T-helper 2 cell treated with Interferon-gamma antibody and Interleukin-4, amounts not matched to agents 100 ng/mL and 5 ng/mL, for 36 hours (primary cell): ENCODE measurements around the gene ERCC1. TPM values are rescaled to one million over a fixed set of nuclear protein-coding genes. Genes with fewer than 3 reads are reported as not detected.

ENCODE experiments used
- intact Hi-C: fragments of 100-400 bp; cut with micrococcal nuclease; formaldehyde crosslinking; loops from one replicate; pipeline ENCODE4 v1.15.1; 2023
- total RNA-seq: library from RNA; stranded (reverse); gene quantifications from 2 replicates; pipeline ENCODE4 v1.2.3, GENCODE V29; 2022

Gene ERCC1
- total RNA-seq: 88.8 and 88.9 TPM in 2 replicates

- intact Hi-C loops: loop anchor here (1.0 kb wide), 1 partner anchor 17 kb away; the partner anchor contains the start of gene POLR1G
Measured at GRCh38 chr19:45423589-45424190, at the start of gene ERCC1. Gene ERCC1 (minus strand): TSS chr19:45423917. CDS start chr19:45423374, 543 bp downstream.

DNA sequence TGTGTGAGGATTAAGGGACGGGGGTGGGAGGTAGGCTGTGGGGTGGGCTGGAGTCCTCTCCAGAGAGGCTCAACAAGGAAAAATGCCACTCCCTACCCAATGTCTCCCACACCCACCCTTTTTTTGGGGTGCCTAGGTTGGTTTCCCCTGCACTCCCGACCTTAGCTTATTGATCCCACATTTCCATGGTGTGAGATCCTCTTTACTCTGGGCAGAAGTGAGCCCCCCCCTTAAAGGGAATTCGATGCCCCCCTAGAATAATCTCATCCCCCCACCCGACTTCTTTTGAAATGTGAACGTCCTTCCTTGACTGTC lies 49.6 kb upstream of the ERCC1 start:
- intact Hi-C loops: no loop called here

DNA sequence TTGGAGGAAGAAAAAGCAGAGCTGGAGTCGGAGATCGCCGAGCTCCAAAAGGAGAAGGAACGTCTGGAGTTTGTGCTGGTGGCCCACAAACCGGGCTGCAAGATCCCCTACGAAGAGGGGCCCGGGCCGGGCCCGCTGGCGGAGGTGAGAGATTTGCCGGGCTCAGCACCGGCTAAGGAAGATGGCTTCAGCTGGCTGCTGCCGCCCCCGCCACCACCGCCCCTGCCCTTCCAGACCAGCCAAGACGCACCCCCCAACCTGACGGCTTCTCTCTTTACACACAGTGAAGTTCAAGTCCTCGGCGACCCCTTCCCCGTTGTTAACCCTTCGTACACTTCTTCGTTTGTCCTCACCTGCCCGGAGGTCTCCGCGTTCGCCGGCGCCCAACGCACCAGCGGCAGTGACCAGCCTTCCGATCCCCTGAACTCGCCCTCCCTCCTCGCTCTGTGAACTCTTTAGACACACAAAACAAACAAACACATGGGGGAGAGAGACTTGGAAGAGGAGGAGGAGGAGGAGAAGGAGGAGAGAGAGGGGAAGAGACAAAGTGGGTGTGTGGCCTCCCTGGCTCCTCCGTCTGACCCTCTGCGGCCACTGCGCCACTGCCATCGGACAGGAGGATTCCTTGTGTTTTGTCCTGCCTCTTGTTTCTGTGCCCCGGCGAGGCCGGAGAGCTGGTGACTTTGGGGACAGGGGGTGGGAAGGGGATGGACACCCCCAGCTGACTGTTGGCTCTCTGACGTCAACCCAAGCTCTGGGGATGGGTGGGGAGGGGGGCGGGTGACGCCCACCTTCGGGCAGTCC lies 49.0 kb upstream of the ERCC1 start:
- intact Hi-C loops: no loop called here

- intact Hi-C loops: no loop called here
Measured at GRCh38 chr19:45471931-45472562, 48.3 kb upstream of the ERCC1 start.

DNA sequence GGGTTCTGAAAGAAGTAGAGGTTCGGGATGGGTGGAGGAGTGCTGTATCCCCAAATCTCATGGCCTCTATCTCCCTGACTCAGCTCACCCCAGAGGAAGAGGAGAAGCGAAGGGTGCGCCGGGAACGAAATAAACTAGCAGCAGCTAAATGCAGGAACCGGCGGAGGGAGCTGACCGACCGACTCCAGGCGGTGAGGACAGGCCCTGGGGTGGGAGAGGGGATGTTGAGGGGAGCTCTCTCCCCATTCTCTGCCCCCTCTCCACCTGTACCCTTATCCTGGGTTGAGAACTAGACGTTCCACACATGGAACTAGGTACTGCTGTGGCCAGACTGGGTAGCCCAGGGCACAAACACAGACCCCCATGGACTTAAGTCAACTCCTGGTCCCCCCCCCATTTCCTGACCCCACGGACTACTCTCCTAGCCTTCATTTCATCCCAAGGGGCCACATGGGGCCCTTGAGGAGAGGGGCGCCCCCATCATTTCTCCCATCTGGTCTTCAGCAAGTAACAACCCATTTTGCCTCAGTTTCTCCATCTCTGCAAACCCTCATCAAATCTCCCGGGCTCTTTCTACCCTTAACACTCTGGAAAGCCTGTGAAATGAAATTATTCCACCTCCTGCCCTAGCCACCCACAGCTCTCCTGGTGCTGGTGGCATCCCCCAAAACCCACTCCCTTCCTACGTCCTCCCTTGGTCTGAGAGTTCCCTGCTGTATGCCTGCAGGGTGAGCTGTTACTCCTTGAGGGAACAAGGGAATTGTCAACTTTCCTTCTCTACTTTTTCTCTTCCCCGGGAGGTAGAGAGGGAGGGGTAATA lies 47.6 kb upstream of the ERCC1 start:
- intact Hi-C loops: no loop called here

DNA sequence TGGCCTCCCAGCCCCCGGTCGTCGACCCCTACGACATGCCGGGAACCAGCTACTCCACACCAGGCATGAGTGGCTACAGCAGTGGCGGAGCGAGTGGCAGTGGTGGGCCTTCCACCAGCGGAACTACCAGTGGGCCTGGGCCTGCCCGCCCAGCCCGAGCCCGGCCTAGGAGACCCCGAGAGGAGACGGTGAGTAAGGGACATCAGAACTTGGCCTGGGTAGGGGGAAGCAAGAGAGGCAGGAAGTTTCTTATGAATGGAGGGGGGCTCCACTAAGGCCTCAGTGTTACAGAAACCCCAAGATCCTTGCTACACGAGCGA lies 47.0 kb upstream of the ERCC1 start:
- intact Hi-C loops: no loop called here

DNA sequence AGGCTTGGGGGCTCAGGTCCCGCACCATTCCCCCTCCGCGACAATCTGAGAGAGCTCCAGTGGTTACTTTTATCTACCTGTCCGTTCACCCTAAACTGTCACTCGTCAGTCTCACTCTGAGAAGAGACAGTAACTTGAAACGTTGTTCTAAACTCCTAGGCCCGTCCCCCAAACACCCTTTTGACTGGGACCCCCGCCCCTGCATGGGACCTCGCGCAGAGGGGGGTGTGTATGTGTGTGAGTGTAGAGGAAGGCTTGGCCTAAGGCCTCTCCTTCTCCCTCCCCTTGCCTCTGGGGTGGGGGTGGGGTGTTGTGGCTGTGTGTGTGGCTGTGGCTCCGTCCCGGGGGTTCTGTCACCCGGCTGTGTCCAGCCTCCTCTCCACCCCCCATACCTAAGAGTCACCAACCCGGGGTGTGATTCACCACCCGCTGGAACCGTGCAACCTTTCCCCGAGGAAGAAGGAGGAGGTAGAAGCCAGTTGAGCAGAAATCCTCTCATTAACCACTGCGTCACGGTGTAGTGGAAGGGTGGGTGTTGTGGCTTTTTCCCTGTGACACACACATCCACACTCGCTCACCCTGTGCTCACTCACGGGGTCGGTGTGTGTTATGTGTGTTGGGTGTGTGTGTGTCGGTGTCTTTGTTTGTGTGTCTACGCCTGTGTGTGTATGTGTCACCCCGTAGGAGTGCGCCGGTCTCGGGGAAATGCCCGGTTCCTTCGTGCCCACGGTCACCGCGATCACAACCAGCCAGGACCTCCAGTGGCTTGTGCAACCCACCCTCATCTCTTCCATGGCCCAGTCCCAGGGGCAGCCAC lies 46.4 kb upstream of the ERCC1 start:
- intact Hi-C loops: loop anchor here (1.0 to 5.0 kb wide), 3 partner anchors 8 to 293 kb away; partner anchors contain the start of genes BLOC1S3, TRAPPC6A and VASP

DNA sequence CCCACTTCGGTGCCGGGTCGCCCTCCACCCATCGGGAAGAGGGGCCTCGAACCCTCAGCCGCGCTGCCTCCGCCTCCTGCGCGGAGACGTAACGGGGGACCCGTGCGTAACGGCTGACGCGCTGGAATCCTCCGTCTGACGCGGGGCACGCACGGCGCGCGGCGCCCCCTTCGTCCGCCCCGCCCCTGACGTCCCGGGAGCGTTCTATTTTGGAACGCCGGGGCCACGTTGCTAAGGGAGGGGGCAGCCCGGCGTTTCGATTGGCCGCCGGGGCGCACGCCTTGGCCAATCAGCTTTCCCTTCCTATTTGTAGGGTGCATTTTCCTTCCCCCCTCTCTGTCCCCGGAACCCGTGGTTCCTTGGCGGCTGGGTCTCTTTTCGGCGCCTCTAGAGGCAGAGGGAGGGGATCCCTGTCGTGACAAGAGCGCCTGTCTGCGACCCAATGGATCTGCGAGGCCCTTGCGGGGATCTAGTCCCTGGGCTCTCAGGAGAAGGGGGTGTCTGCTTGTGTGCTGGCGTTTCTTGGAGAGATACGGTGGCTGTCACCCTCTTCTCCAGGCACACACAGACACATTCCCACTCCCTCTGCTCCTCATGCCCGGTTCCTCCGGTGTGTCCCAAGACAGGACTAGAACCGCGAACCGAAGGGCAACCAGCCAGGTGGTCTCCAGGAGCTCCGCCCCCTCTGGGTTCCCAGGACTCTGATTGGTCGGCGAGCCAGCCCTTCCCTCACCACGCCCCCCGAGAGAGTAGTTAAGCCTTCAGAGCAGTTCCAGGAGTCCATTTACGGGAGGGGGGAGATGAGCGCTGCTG lies 45.6 kb upstream of the ERCC1 start:
- intact Hi-C loops: loop anchor here (1.0 to 5.0 kb wide), 3 partner anchors 9 to 292 kb away; partner anchors contain the start of genes BLOC1S3, TRAPPC6A and VASP

DNA sequence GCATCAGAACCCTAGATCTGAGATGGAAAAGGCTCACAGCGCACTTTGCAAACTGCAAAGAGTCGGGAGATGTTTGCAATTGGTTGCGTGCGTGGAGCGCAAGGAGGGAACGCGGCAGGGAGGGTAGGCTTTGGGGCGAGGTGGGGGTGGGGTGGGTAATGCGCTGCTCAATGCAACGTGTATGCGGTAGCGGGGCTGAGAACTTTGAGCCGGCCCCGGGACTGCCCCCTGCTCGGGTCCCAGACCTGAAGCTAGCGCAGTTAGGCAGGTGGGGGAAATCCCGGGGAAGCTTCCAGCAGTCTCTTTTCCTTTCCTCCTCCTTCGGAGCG lies 45.0 kb upstream of the ERCC1 start:
- intact Hi-C loops: loop anchor here (1.0 to 5.0 kb wide), 3 partner anchors 10 to 291 kb away; partner anchors contain the start of genes BLOC1S3, TRAPPC6A and VASP

DNA sequence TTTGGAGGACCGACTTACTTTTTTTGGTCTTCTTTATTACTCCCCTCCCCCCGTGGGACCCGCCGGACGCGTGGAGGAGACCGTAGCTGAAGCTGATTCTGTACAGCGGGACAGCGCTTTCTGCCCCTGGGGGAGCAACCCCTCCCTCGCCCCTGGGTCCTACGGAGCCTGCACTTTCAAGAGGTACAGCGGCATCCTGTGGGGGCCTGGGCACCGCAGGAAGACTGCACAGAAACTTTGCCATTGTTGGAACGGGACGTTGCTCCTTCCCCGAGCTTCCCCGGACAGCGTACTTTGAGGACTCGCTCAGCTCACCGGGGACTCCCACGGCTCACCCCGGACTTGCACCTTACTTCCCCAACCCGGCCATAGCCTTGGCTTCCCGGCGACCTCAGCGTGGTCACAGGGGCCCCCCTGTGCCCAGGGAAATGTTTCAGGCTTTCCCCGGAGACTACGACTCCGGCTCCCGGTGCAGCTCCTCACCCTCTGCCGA lies 44.5 kb upstream of the ERCC1 start:
- intact Hi-C loops: loop anchor here (2.0 to 5.0 kb wide), 2 partner anchors 39 to 291 kb away; partner anchors contain the start of genes BLOC1S3, TRAPPC6A and VASP

GRCh38 chr19:45467456-45468158 lies 43.9 kb upstream of the ERCC1 start, which contains the start of gene FOSB:
Gene FOSB (plus strand): TSS chr19:45467996. CDS start chr19:45468587, 591 bp downstream.
- intact Hi-C loops: loop anchor here (1.0 to 5.0 kb wide), 3 partner anchors 16 to 290 kb away; partner anchors contain the start of genes BLOC1S3, TRAPPC6A and VASP

DNA sequence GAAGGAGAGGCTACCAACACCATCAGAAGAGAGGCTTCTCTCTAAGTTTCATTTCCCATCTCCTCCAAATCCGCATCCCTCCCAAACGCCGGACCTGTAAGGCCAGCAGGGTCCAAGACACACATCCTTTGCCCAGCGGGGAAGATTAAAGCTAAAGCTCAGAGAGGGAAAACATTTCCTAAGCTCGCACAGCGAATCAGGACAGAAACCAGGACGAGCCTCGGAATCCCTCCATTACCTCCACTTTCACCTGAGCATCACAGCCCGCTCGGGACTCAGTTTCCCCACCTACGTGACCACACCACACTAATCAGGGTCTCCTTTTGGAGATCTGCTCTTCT lies 43.4 kb upstream of the ERCC1 start:
- intact Hi-C loops: loop anchor here (1.0 to 5.0 kb wide), 2 partner anchors 16 to 290 kb away; partner anchors contain the start of genes BLOC1S3 and TRAPPC6A

GRCh38 chr19:45464852-45465441 lies 41.2 kb upstream of the ERCC1 start:
- intact Hi-C loops: loop anchor here (5.0 kb wide), 1 partner anchor 288 kb away; the partner anchor contains the start of genes BLOC1S3 and TRAPPC6A

- intact Hi-C loops: no loop called here
Measured at GRCh38 chr19:45464274-45464673, 40.6 kb upstream of the ERCC1 start.

DNA sequence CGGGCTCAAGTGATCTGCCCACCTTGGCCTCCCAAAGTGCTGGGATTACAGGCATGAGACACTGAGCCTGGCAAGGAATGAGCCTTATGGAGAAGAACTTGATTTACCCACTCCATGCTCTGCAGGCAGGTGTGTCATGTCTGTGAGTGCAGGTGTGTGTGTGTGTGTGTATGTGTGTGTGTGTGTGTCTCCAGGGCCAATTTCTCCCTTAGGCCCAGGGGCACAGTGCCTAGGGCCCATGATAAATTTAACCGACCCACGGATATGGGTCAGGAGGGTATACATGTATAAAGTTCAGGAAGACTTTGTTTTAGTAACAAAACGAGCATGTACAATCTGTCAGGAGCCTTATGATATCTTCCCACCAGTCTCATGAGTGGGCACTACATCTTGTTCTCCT lies 39.5 kb upstream of the ERCC1 start:
- intact Hi-C loops: no loop called here

- intact Hi-C loops: no loop called here
Measured at GRCh38 chr19:45462174-45462573, 38.5 kb upstream of the ERCC1 start.

DNA sequence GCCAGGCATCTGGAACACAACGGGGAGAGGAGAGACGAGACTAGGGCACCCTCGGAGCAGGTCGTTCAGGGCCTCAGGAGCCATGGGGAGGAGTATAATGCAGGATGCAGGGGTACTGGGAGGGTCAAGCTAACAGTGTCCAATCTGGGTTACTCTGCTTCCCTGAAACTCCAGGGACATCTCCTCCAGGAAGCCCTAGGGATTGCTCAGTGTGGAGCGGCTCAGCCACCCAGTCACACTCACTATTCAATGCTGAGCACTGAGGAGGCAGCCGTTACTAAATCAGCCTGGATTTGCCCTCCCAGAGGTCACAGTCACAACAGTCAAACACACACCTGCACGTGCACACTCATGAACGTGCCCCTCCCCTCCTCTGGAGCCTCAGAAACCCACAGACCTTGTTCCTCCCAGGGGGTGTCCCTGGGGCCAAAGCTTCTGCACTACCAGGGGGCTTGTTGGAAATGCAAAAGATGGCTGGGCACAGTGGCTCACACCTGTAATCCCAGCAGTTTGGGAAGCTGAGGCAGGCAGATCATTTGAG lies 37.2 kb upstream of the ERCC1 start:
- intact Hi-C loops: no loop called here

- intact Hi-C loops: no loop called here
Measured at GRCh38 chr19:45457776-45458175, 34.1 kb upstream of the ERCC1 start.
